ENCODE data around the gene ZBTB6. TPM values are rescaled to one million over a fixed set of nuclear protein-coding genes. Genes with fewer than 3 reads are reported as not detected.
A peak's percentile ranks its signal among the peaks of the same experiment; 100 is the strongest.

Gene ZBTB6
- total and polyA plus RNA-seq, 9 of the 15 experiments (the other 6 are each of a cell fraction or from before 2014, with no cell fraction given) = 1.4 to 7.2 (median 5.3) TPM

DNA sequence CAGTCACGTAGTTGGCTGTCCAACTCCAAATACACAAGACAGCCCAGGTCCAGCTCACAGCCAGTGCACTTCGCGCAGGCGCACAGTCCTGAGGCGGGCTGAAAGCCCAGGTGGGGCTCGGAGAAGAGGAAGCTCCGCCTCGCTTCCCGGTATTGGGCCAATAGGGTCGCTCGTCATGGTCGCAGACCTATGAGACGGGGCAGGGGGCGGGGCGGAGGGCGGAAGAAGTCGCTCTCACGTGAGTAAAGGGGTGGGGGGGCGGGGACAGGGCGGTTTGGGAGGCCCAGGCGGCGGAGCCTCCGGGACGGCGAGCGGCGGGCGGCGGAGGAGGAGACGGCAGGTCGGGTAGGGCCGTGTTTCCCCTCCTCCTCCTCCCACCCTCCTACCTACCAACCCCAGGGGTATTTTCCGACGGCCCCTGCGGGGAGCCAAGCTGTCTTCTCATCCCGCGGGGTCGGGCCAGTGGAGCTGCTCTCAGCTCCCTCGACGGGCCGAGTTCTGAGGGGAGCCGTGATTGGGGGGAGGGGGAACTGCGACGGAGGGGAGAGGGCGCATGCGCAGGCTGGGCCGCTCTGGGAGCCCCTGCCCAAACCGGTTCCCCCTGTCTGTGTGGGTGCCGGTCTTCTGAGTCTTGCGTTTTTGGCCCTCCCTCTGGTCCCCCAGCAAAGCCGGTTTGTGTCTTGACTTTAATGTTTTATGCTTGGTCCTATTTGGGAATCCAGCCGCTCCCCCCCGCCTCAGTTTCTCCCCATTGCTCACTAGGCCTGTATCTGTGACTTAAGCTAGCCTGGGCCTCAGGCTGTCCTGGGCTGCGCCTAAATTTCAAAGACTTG lies 27.8 kb upstream of the ZBTB6 start, which contains the start of gene RABGAP1 (continued):
- TF ChIP-seq COPS2 (conservative IDR thresholded peaks at IDR 0.05) (no peak), SRSF9 (IDR thresholded peaks at IDR 0.05; ENCODE audit: borderline replicate concordance, low read depth, low read length) (no peak), NR3C1 (CRISPR knock-in tag; IDR thresholded peaks at IDR 0.05) (no peak), ETS2 (tag; IDR thresholded peaks at IDR 0.05; ENCODE audit: borderline replicate concordance, poor library complexity, severe bottlenecking) (no peak), MYNN (IDR thresholded peaks at IDR 0.05) (0 out of 2 replicates have a peak, but pooled peaks have one; percentile 44), MYNN (CRISPR knock-in tag; IDR thresholded peaks at IDR 0.05) (no peak), MEF2A (IDR thresholded peaks at IDR 0.05; ENCODE audit: control insufficient read depth, low read depth, low read length) (no peak), MYC (IDR thresholded peaks at IDR 0.05; ENCODE audit: low read depth, low read length) (0 out of 2 replicates have a peak, but pooled peaks have one; percentile 9), MYC (CRISPR knock-in tag; IDR thresholded peaks at IDR 0.05; ENCODE audit: borderline replicate concordance, low read depth) (no peak), IFI16 (CRISPR knock-in tag; IDR thresholded peaks at IDR 0.05) (no peak), SMARCE1 (IDR thresholded peaks at IDR 0.05) (no peak), ZNF695 (CRISPR knock-in tag; IDR thresholded peaks at IDR 0.05) (no peak), ADNP (tag; IDR thresholded peaks at IDR 0.05) (no peak), ATF1 (CRISPR knock-in tag; IDR thresholded peaks at IDR 0.05) (no peak; the same call in 1 of the 2 replicates), ATF1 (tag; IDR thresholded peaks at IDR 0.05) (0 out of 2 replicates have a peak, but pooled peaks have one; percentile 53), ZNF263 (CRISPR knock-in tag; IDR thresholded peaks at IDR 0.05; ENCODE audit: borderline replicate concordance) (peak; percentile 47; the same call in 1 of the 2 replicates), TAF1 (IDR thresholded peaks at IDR 0.05; ENCODE audit: control insufficient read depth, extremely low read depth, insufficient read depth, low read length, severe bottlenecking) (peak; percentile 53), ZNF324 (CRISPR knock-in tag; IDR thresholded peaks at IDR 0.05) (no peak), ZNF23 (CRISPR knock-in tag; IDR thresholded peaks at IDR 0.05) (no peak), RBFOX2 (IDR thresholded peaks at IDR 0.05; ENCODE audit: low read depth, low read length) (peak; percentile 85)
- TF ChIP-seq, protein P1, sequence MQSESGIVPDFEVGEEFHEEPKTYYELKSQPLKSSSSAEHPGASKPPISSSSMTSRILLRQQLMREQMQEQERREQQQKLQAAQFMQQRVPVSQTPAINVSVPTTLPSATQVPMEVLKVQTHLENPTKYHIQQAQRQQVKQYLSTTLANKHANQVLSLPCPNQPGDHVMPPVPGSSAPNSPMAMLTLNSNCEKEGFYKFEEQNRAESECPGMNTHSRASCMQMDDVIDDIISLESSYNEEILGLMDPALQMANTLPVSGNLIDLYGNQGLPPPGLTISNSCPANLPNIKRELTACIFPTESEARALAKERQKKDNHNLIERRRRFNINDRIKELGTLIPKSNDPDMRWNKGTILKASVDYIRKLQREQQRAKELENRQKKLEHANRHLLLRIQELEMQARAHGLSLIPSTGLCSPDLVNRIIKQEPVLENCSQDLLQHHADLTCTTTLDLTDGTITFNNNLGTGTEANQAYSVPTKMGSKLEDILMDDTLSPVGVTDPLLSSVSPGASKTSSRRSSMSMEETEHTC (IDR thresholded peaks at IDR 0.05) = peak; percentile 37; the same call in 1 of the 2 replicates
- TF ChIP-seq, protein P2, sequence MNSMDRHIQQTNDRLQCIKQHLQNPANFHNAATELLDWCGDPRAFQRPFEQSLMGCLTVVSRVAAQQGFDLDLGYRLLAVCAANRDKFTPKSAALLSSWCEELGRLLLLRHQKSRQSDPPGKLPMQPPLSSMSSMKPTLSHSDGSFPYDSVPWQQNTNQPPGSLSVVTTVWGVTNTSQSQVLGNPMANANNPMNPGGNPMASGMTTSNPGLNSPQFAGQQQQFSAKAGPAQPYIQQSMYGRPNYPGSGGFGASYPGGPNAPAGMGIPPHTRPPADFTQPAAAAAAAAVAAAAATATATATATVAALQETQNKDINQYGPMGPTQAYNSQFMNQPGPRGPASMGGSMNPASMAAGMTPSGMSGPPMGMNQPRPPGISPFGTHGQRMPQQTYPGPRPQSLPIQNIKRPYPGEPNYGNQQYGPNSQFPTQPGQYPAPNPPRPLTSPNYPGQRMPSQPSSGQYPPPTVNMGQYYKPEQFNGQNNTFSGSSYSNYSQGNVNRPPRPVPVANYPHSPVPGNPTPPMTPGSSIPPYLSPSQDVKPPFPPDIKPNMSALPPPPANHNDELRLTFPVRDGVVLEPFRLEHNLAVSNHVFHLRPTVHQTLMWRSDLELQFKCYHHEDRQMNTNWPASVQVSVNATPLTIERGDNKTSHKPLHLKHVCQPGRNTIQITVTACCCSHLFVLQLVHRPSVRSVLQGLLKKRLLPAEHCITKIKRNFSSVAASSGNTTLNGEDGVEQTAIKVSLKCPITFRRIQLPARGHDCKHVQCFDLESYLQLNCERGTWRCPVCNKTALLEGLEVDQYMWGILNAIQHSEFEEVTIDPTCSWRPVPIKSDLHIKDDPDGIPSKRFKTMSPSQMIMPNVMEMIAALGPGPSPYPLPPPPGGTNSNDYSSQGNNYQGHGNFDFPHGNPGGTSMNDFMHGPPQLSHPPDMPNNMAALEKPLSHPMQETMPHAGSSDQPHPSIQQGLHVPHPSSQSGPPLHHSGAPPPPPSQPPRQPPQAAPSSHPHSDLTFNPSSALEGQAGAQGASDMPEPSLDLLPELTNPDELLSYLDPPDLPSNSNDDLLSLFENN (IDR thresholded peaks at IDR 0.05; ENCODE audit: low read depth in 2 of 2, low read length in 2 of 2) = no peak
